ENCODE data around the gene SIRT5.

The SIRT5 gene

DNA sequence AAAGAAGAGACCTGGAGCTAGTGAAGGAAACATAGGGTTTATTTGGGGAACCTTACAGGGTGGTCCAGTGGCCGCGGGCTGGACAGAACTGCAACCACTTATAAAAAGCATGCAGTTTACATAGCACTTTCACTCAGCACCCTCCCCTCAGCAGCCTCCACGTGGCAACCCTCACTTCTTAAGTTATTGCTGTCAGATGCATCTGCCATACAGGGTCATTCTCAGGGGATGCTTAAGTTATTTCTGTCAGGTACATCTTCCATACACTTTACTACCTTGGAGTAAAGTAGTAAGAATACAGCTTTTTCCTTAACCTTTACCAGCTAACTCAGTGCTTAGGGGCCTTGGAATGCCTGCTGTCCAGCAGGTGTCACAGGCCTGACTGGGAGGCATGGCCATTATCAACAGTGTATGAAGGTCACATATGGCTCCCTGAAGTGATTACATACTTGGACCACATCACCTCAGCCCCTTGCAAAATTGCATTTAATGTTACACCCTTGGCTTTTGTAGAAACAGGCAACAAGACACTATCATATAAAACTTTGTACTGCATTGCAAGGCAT is 38.7 kb downstream of the SIRT5 start:
- Histone ChIP-seq H3K4me3 (ENCODE audit: low read depth, low read length) (no peak overlapping the region), H3K9ac (ENCODE audit: low read depth, low read length) (no peak overlapping the region), H3K36me3 (ENCODE audit: control insufficient read depth, insufficient read depth, low read length) (peaks cover 16% of the 10 kb centered on the region), H3K4me1 (ENCODE audit: control insufficient read depth, insufficient read depth, low read length) (peaks cover 9% of the 10 kb centered on the region; the same call in 1 of the 2 replicates), H3K27me3 (ENCODE audit: control insufficient read depth, insufficient read depth, low read length) (no peaks in the 10 kb centered on the region), H3K9me3 (ENCODE audit: control insufficient read depth, insufficient read depth, low read length) (no peaks in the 10 kb centered on the region), H3K27ac (ENCODE audit: low read depth, low read length) (no peak overlapping the region)

DNA sequence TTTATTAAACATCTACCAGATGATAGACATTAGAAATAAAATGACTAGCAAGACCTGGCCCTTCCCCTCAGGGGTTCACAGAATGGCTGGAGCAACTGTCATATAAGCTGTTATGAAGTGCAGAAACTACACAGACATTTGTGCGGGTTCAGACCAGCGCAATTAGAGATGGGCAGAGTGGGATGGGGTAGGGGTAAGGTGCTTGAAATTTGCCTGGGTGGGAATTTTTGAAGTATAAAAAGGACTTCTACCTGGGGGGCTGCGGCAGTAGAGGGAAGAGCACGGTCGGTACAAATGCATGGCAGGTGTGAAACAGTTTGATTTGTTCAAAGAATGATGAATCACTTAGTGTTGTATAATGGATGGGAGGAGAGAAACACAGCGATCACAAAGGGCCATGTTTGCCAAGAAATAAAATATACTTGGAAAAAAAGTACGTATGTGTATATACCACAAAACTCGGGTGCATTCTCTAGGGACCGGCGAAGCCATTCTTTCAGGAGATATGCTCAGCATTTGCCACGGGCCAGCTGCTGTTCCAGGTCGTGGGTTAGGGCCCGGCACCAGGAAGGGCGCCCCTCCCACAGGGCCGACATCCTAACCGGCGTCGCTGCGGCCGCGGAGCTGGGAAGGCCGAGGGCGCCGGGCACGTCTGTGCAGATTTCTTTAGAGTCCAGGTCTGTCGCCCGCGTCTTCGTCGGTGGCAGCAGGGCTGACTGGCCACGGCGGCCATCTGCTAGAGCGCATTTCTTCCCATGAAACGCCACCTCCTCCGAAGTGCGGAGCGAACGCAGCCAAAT is 39.9 kb downstream of the SIRT5 start:
- peak overlapping the region; percentile 73 for H3K27ac ChIP-seq (ENCODE audit: low read depth, low read length)
- H3K27me3 ChIP-seq (ENCODE audit: control insufficient read depth, insufficient read depth, low read length): no peaks in the 10 kb centered on the region
- H3K36me3 ChIP-seq (ENCODE audit: control insufficient read depth, insufficient read depth, low read length): peaks cover 26% of the 10 kb centered on the region
- H3K9me3 ChIP-seq (ENCODE audit: control insufficient read depth, insufficient read depth, low read length): no peaks in the 10 kb centered on the region
- peaks cover 9% of the 10 kb centered on the region; the same call in 1 of the 2 replicates for H3K4me1 ChIP-seq (ENCODE audit: control insufficient read depth, insufficient read depth, low read length)
- H3K4me3 ChIP-seq (ENCODE audit: low read depth, low read length): peak overlapping the region; percentile 100
- peak overlapping the region; percentile 91 for H3K9ac ChIP-seq (ENCODE audit: low read depth, low read length)

DNA sequence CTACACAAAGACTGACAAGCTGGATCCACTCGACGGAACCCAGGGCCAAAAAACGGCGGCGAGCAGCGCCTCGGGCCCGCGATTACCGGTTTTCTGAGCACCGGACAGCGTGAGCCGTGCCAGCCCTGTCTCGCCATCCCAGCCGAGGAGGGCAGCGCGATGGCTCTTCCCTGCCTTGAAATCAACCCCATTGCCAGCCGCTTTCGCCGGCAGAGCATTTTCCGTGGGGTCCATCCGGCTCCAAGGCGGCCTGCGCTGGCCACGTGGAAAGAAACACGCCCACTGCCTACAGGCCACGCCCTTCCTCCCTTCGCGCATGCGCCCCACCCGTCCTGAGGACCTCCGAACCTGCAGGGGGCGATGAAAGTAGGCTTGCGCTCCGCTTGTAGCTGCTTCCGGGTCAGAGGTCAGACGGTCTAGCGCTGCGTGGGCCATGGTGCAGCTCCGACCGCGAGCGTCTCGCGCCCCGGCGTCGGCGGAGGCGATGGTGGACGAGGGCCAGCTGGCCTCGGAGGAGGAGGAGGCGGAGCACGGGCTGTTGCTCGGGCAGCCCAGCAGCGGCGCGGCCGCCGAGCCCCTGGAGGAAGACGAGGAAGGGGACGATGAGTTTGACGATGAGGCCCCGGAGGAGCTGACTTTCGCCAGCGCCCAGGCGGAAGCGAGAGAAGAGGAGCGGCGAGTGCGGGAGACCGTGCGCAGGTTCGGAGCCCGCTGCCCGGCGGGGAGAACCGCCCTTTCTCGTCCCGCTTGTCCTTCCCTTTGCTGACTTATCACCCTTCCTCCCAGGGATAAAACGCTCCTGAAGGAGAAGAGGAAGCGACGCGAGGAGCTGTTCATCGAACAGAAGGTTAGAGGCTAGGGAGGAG is 40.8 kb downstream of the SIRT5 start, which contains the start of gene NOL7:
Gene NOL7, plus strand, starts transcription at position 410 of the 866 bp plus-strand sequence. Its CDS starts 24 bp downstream, at position 434.
- H3K36me3 ChIP-seq (ENCODE audit: control insufficient read depth, insufficient read depth, low read length): peaks cover 35% of the 10 kb centered on the region
- H3K4me1 ChIP-seq (ENCODE audit: control insufficient read depth, insufficient read depth, low read length): peaks cover 9% of the 10 kb centered on the region; the same call in 1 of the 2 replicates
- peak within 1 kb of the TSS; percentile 78 for H3K27ac ChIP-seq (ENCODE audit: low read depth, low read length)
- H3K27me3 ChIP-seq (ENCODE audit: control insufficient read depth, insufficient read depth, low read length): no peaks in the 10 kb centered on the region
- peak within 1 kb of the TSS; percentile 100 for H3K4me3 ChIP-seq (ENCODE audit: low read depth, low read length)
- no peaks in the 10 kb centered on the region for H3K9me3 ChIP-seq (ENCODE audit: control insufficient read depth, insufficient read depth, low read length)
- H3K9ac ChIP-seq (ENCODE audit: low read depth, low read length): peak within 1 kb of the TSS; percentile 91

DNA sequence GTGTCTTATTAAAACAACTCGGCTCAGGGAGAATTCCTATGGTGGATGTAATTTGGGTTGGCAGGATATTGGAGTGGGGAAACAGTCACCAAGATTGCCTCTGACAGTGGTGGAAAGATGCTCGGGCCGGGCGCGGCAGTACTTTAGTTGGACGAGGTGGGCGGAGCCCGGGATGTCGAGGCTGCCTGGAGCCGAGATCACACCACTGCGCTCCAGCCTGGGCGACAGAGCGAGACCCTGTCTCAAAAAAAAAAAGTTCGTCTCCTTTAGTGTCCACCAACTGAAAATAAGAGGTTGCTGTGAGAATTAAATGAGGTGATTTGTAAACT is 41.4 kb downstream of the SIRT5 start:
- Histone ChIP-seq H3K27me3 (ENCODE audit: control insufficient read depth, insufficient read depth, low read length) (no peaks in the 10 kb centered on the region), H3K27ac (ENCODE audit: low read depth, low read length) (peak overlapping the region; percentile 78), H3K9ac (ENCODE audit: low read depth, low read length) (peak overlapping the region; percentile 87), H3K4me1 (ENCODE audit: control insufficient read depth, insufficient read depth, low read length) (peaks cover 9% of the 10 kb centered on the region; the same call in 1 of the 2 replicates), H3K36me3 (ENCODE audit: control insufficient read depth, insufficient read depth, low read length) (peaks cover 40% of the 10 kb centered on the region), H3K9me3 (ENCODE audit: control insufficient read depth, insufficient read depth, low read length) (no peaks in the 10 kb centered on the region), H3K4me3 (ENCODE audit: low read depth, low read length) (peak overlapping the region; percentile 100)

DNA sequence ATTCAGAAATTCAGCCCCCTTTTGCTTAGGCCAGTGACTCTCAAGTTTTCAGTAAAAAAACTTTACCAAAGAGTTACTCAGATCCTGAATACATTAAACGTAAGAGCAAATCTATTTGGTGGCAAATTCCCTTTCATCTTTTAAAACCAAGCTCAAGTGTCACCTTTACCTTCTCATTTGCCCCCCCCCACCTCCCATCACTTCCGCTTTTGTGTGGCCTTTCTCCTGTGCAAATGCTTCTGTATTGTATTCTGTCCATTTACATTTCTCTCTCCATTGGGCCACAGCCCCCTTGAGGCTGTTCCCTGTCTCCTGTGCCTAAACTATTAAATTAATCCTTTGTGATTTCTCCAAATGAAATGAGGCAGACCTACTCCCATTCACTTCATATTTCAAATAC is 42.7 kb downstream of the SIRT5 start:
- H3K36me3 ChIP-seq (ENCODE audit: control insufficient read depth, insufficient read depth, low read length): peaks cover 54% of the 10 kb centered on the region
- H3K4me1 ChIP-seq (ENCODE audit: control insufficient read depth, insufficient read depth, low read length): peaks cover 9% of the 10 kb centered on the region; the same call in 1 of the 2 replicates
- no peak overlapping the region for H3K27ac ChIP-seq (ENCODE audit: low read depth, low read length)
- H3K27me3 ChIP-seq (ENCODE audit: control insufficient read depth, insufficient read depth, low read length): no peaks in the 10 kb centered on the region
- no peaks in the 10 kb centered on the region for H3K9me3 ChIP-seq (ENCODE audit: control insufficient read depth, insufficient read depth, low read length)
- no peak overlapping the region for H3K9ac ChIP-seq (ENCODE audit: low read depth, low read length)
- H3K4me3 ChIP-seq (ENCODE audit: low read depth, low read length): no peak overlapping the region

DNA sequence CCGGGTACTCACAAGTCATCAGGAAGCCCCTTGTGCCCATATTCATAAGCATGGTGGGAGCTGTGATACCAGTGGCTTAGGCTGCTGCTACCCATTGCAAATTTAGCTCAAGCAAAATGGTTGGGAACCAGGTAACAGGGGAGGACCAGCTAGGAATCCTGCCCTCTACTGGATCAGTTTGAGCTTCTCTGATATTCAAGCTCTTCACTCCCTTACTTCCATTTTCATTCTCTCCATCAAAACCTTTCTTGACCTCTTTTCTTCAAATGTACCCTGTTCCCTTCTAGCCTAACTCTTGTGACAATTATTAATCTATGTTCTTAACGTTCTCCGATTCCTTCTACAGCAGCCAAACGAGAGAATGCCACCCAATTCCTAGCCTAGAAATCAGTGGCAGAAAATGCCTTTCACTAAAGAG is 50.5 kb downstream of the SIRT5 start:
- no peaks in the 10 kb centered on the region for H3K9me3 ChIP-seq (ENCODE audit: control insufficient read depth, insufficient read depth, low read length)
- no peak overlapping the region for H3K4me3 ChIP-seq (ENCODE audit: low read depth, low read length)
- no peaks in the 10 kb centered on the region for H3K27me3 ChIP-seq (ENCODE audit: control insufficient read depth, insufficient read depth, low read length)
- no peak overlapping the region for H3K27ac ChIP-seq (ENCODE audit: low read depth, low read length)
- H3K36me3 ChIP-seq (ENCODE audit: control insufficient read depth, insufficient read depth, low read length): peaks cover 69% of the 10 kb centered on the region
- no peak overlapping the region for H3K9ac ChIP-seq (ENCODE audit: low read depth, low read length)
- no peaks in the 10 kb centered on the region for H3K4me1 ChIP-seq (ENCODE audit: control insufficient read depth, insufficient read depth, low read length)

DNA sequence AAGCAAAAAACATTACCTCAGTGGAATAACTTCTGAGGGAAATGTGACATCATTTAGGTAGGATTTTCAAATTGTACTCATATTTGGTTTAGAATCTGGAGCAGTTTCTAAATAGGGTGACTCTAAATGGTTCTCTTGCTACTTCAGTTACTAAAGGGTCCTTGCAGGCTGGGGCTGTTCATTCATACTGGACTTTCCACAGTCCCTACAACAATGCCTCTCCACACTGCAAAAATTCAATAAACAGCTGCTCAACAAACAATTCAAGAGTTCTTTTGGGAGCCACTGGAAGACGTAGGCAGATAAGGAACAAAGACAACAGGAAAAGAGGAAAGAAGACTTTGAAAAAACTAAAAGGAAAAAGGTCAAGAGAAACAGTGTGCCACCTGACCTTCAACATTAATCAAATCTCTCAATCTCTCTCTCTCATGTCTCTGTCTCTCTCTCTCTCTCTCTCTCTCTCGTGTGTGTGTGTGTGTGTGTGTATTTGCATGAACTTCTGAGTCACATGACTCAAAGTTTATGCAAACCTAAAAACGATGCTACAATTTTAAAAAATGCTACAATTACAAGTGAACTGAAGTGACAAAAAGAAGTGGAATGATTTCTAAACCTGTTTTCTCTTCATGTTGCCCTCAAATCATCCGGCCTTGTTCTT is 55.2 kb downstream of the SIRT5 start:
- Histone ChIP-seq H3K4me1 (ENCODE audit: control insufficient read depth, insufficient read depth, low read length) (no peaks in the 10 kb centered on the region), H3K36me3 (ENCODE audit: control insufficient read depth, insufficient read depth, low read length) (peaks cover 45% of the 10 kb centered on the region), H3K9me3 (ENCODE audit: control insufficient read depth, insufficient read depth, low read length) (no peaks in the 10 kb centered on the region), H3K27ac (ENCODE audit: low read depth, low read length) (no peak overlapping the region), H3K27me3 (ENCODE audit: control insufficient read depth, insufficient read depth, low read length) (no peaks in the 10 kb centered on the region), H3K4me3 (ENCODE audit: low read depth, low read length) (no peak overlapping the region), H3K9ac (ENCODE audit: low read depth, low read length) (no peak overlapping the region)

DNA sequence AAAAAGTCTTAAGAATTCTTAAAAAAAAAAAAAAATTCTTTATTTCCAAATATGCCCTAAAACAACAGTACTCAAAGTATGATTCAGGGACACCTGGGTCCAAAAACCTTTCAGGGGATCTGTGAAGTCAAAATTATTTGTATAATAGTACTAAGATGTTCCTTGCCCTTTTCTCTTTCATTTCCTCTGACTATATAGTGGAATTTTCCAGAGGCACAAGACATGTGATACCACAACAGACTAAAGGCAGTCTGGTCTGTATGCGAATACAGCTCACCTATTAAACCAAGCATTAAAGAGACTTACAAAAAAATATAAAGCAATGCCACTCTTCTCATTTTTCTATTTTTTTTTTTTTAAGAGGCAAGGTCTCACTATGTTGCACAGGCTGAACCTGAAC is 56.1 kb downstream of the SIRT5 start:
- Histone ChIP-seq H3K4me3 (ENCODE audit: low read depth, low read length) (no peak overlapping the region), H3K36me3 (ENCODE audit: control insufficient read depth, insufficient read depth, low read length) (peaks cover 44% of the 10 kb centered on the region), H3K9me3 (ENCODE audit: control insufficient read depth, insufficient read depth, low read length) (no peaks in the 10 kb centered on the region), H3K27me3 (ENCODE audit: control insufficient read depth, insufficient read depth, low read length) (no peaks in the 10 kb centered on the region), H3K27ac (ENCODE audit: low read depth, low read length) (no peak overlapping the region), H3K9ac (ENCODE audit: low read depth, low read length) (no peak overlapping the region), H3K4me1 (ENCODE audit: control insufficient read depth, insufficient read depth, low read length) (peaks cover 6% of the 10 kb centered on the region)

DNA sequence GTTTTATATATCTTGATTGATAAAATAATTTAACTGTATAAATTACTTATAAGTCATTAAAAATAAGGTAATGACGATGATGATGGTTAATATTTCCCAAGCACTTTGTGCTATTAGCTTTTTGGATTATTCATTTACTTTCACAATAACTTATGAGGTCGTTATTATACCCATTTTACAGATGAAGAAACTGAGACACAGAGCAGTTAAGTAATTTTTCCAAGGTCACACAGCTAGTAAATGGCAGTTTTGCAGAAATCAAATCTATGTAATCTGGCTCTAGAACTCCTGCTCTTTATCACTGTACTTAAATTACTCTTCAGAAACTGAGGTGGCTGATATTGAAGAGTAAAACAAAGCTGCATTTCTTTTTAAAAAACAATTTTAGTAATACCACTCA is 58.9 kb downstream of the SIRT5 start:
- H3K27ac ChIP-seq (ENCODE audit: low read depth, low read length): no peak overlapping the region
- H3K36me3 ChIP-seq (ENCODE audit: control insufficient read depth, insufficient read depth, low read length): peaks cover 40% of the 10 kb centered on the region
- no peak overlapping the region for H3K4me3 ChIP-seq (ENCODE audit: low read depth, low read length)
- no peaks in the 10 kb centered on the region for H3K27me3 ChIP-seq (ENCODE audit: control insufficient read depth, insufficient read depth, low read length)
- no peaks in the 10 kb centered on the region for H3K9me3 ChIP-seq (ENCODE audit: control insufficient read depth, insufficient read depth, low read length)
- no peak overlapping the region for H3K9ac ChIP-seq (ENCODE audit: low read depth, low read length)
- H3K4me1 ChIP-seq (ENCODE audit: control insufficient read depth, insufficient read depth, low read length): peaks cover 31% of the 10 kb centered on the region

DNA sequence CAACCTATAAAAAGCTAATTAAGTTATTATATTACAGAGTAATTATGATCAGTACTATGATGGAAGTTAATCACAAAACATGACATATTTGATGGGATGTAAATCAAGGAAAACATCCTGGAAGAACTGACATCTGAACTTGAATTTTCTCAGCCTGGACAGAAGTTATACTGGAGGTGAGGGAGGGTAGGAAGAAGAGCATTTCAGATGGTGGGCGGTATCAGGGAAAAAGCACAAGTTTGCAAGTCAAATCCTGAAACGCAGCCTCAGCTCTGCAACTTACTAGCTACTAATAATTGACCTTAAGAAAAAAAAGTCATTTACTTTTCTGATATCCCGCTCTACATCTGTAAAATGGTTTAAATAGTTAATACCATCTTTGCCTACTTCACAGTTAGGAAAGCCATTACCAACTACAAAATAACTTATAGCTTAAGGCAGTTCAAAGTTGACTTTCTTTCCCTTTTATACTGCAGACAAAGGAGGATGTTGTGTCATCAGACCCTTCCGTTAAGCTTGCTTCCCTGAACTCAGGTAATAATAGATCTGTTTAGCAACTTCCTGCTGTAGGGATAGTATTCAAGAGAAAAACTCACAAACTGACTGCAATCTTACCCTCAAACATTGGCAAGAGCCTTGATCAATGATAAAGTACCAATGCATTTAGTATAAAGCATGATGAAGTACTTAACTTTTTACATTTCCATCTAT is 61.7 kb downstream of the SIRT5 start:
- H3K4me1 ChIP-seq (ENCODE audit: control insufficient read depth, insufficient read depth, low read length): peaks cover 42% of the 10 kb centered on the region
- no peaks in the 10 kb centered on the region for H3K9me3 ChIP-seq (ENCODE audit: control insufficient read depth, insufficient read depth, low read length)
- peak overlapping the region; percentile 2; the same call in 1 of the 2 replicates for H3K9ac ChIP-seq (ENCODE audit: low read depth, low read length)
- peak overlapping the region; percentile 82 for H3K27ac ChIP-seq (ENCODE audit: low read depth, low read length)
- H3K36me3 ChIP-seq (ENCODE audit: control insufficient read depth, insufficient read depth, low read length): peaks cover 45% of the 10 kb centered on the region
- no peak overlapping the region for H3K4me3 ChIP-seq (ENCODE audit: low read depth, low read length)
- no peaks in the 10 kb centered on the region for H3K27me3 ChIP-seq (ENCODE audit: control insufficient read depth, insufficient read depth, low read length)

Measured in HUES48 (cell line).